CD4-positive, alpha-beta T cell treated with Interleukin-21 for 1 hour (primary cell): ENCODE measurements around the gene PAM.
"Not testable (repeated sequence)": the region's sequence is repeated elsewhere in the genome, so short reads cannot be mapped to it uniquely, and the experiment has no call there.

Source experiments
- DNase-seq: peaks from one replicate; pipeline ENCODE4 v3.0.0-alpha.2; 2020

PAM gene

GRCh38 chr5:102753889-102754766, 977 bp upstream of the PAM start:
- no peak for DNase-seq

- DNase-seq = peak; percentile 75
These were observed 724 bp downstream of the PAM start for GRCh38 chr5:102755686-102756371.

- no peak for DNase-seq
These were observed 3.5 kb downstream of the PAM start for GRCh38 chr5:102758576-102758975.

- DNase-seq = no peak
These were observed 4.2 kb downstream of the PAM start for GRCh38 chr5:102759289-102759688.

GRCh38 chr5:102759700-102760099, 4.6 kb downstream of the PAM start:
- DNase-seq = no peak

GRCh38 chr5:102760815-102761214, 5.7 kb downstream of the PAM start:
- DNase-seq = no peak

GRCh38 chr5:102762095-102762534, 7.0 kb downstream of the PAM start:
- DNase-seq = peak; percentile 40

- DNase-seq = no peak
These were observed 7.6 kb downstream of the PAM start for GRCh38 chr5:102762562-102763227.

GRCh38 chr5:102763734-102764133, 8.6 kb downstream of the PAM start:
- no peak for DNase-seq

- peak; percentile 47 for DNase-seq
These were observed 9.4 kb downstream of the PAM start for GRCh38 chr5:102764381-102765004.

GRCh38 chr5:102765350-102765749, 10.2 kb downstream of the PAM start:
- DNase-seq = no peak

- DNase-seq = no peak
These were observed 11.4 kb downstream of the PAM start for GRCh38 chr5:102766295-102767090.

- DNase-seq = no peak
These were observed 12.8 kb downstream of the PAM start for GRCh38 chr5:102767862-102768261.

GRCh38 chr5:102770803-102771202, 15.7 kb downstream of the PAM start:
- no peak for DNase-seq

GRCh38 chr5:102771435-102771834, 16.3 kb downstream of the PAM start:
- no peak for DNase-seq

GRCh38 chr5:102772273-102772672, 17.2 kb downstream of the PAM start:
- DNase-seq = no peak

GRCh38 chr5:102773133-102773532, 18.0 kb downstream of the PAM start:
- DNase-seq = no peak

GRCh38 chr5:102775756-102776155, 20.7 kb downstream of the PAM start:
- DNase-seq = not testable (repeated sequence)

GRCh38 chr5:102777099-102777498, 22.0 kb downstream of the PAM start:
- no peak for DNase-seq

- DNase-seq = no peak
These were observed 23.4 kb downstream of the PAM start for GRCh38 chr5:102778478-102778877.

- no peak for DNase-seq
These were observed 26.3 kb downstream of the PAM start for GRCh38 chr5:102781359-102781758.

GRCh38 chr5:102781786-102782185, 26.7 kb downstream of the PAM start:
- no peak for DNase-seq
